HG03196 (cell line): Measurements from ENCODE around the gene ABR.

Experiments
- ATAC-seq: cut with Tn5 transposase; IDR thresholded peaks from one replicate; pipeline ENCODE4 v1.9.1; 2021; ENCODE audit not compliant: unreplicated experiment

The ABR gene

GRCh38 chr17:1179818-1180742 lies at the start of gene ABR:
TSS of gene ABR (minus strand) at chr17:1179981. CDS start at chr17:1179727, 254 bp downstream.
- ATAC-seq, result no peak

GRCh38 chr17:1229349-1229899 lies 49.6 kb upstream of the ABR start:
- peak; percentile 43 for ATAC-seq

- peak; percentile 9 for ATAC-seq
Measured at GRCh38 chr17:1228781-1229348, 49.1 kb upstream of the ABR start.

- ATAC-seq, result peak; percentile 37
Measured at GRCh38 chr17:1227917-1228780, 48.4 kb upstream of the ABR start.

GRCh38 chr17:1227365-1227764 lies 47.6 kb upstream of the ABR start:
- ATAC-seq, result no peak

GRCh38 chr17:1226308-1226707 lies 46.5 kb upstream of the ABR start:
- ATAC-seq, result no peak

GRCh38 chr17:1224330-1224729 lies 44.5 kb upstream of the ABR start:
- no peak for ATAC-seq

- no peak for ATAC-seq
Measured at GRCh38 chr17:1223662-1224061, 43.9 kb upstream of the ABR start.

GRCh38 chr17:1222321-1222720 lies 42.5 kb upstream of the ABR start:
- no peak for ATAC-seq

GRCh38 chr17:1221209-1221608 lies 41.4 kb upstream of the ABR start:
- no peak for ATAC-seq

GRCh38 chr17:1220346-1220745 lies 40.6 kb upstream of the ABR start:
- ATAC-seq, result no peak

GRCh38 chr17:1217089-1217385 lies 37.3 kb upstream of the ABR start:
- no peak for ATAC-seq

- ATAC-seq, result no peak
Measured at GRCh38 chr17:1216217-1217088, 36.7 kb upstream of the ABR start.

GRCh38 chr17:1212946-1213345 lies 33.2 kb upstream of the ABR start:
- ATAC-seq, result no peak

GRCh38 chr17:1211287-1211686 lies 31.5 kb upstream of the ABR start:
- ATAC-seq, result no peak

GRCh38 chr17:1208966-1209365 lies 29.2 kb upstream of the ABR start:
- no peak for ATAC-seq

GRCh38 chr17:1206026-1206777 lies 26.4 kb upstream of the ABR start:
- no peak for ATAC-seq

- ATAC-seq, result no peak
Measured at GRCh38 chr17:1203967-1204291, 24.1 kb upstream of the ABR start.

- no peak for ATAC-seq
Measured at GRCh38 chr17:1203111-1203966, 23.6 kb upstream of the ABR start.
